Neural progenitor cell (in vitro differentiated cells): ENCODE measurements around the gene ARID4A.

Experiments
- CTCF ChIP-seq: fragments of 200-600 bp; sonication (generic); IDR thresholded peaks from 2 replicates; pipeline ENCODE4 v1.5.1; 2017; ENCODE audit warnings: antibody characterized with exemption, mild to moderate bottlenecking
- EZH2 ChIP-seq: fragments of 200-600 bp; sonication (generic); IDR thresholded peaks from 2 replicates; pipeline ENCODE4 v1.6.1; 2017; ENCODE audit warnings: antibody characterized with exemption, mild to moderate bottlenecking, moderate library complexity
- EZH2phosphoT487 ChIP-seq: fragments of 200-600 bp; sonication (generic); IDR thresholded peaks from 2 replicates; pipeline ENCODE4 v1.6.1; 2017; ENCODE audit warnings: antibody characterized with exemption

- TF ChIP-seq CTCF, result no peak
- no peak for TF ChIP-seq EZH2phosphoT487
- no peak for TF ChIP-seq EZH2
These were observed 56.5 kb downstream of the ARID4A start for GRCh38 chr14:58354808-58355207.
